Adrenal gland (tissue), 5 donors: ENCODE results near the gene TRRAP.

Experiments used
- POLR2A ChIP-seq, 2 donors: fragments of 450-650 bp; IDR thresholded peaks; one replicate each; pipeline ENCODE4 v1.6.1; 2017; ENCODE audit warnings: antibody characterized with exemption in 2 of 2, mild to moderate bottlenecking in 2 of 2, moderate library complexity in 1 of 2
- TF ChIP-seq, protein P1 (sequence below), 6 experiments: fragments of 450-650 bp in 4 of 6; fragments of 200-600 bp in 2 of 6; sonication (generic) in 1 of 6; IDR thresholded peaks; 1 replicate in 5 of 6; 2 replicates in 1 of 6; pipeline versions ENCODE4 v1.5.1 to v1.8.0; 2016 to 2021; ENCODE audit warnings: antibody characterized with exemption in 6 of 6, mild to moderate bottlenecking in 2 of 6, moderate library complexity in 1 of 6
- donor health status: DM: no; HTN: no; CAD: no.

DNA sequence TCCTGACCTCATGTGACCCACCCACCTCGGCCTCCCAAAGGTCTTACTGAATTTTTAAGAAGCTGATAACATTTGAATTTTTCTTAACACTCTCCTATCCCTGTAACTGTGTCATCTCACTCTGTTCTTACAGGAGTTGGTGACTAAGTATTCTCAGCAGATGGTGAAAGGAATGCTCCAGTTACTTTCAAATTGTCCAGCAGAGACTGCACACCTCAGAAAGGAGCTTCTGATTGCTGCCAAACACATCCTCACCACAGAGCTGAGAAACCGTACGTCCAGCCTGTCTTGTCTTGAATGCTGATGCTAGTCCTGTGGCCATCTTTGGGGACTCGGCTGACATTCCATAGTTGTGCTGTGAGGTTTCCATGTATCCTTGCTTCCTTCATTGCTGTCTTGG is 24.9 kb downstream of the TRRAP start:
- TF ChIP-seq, protein P1, sequence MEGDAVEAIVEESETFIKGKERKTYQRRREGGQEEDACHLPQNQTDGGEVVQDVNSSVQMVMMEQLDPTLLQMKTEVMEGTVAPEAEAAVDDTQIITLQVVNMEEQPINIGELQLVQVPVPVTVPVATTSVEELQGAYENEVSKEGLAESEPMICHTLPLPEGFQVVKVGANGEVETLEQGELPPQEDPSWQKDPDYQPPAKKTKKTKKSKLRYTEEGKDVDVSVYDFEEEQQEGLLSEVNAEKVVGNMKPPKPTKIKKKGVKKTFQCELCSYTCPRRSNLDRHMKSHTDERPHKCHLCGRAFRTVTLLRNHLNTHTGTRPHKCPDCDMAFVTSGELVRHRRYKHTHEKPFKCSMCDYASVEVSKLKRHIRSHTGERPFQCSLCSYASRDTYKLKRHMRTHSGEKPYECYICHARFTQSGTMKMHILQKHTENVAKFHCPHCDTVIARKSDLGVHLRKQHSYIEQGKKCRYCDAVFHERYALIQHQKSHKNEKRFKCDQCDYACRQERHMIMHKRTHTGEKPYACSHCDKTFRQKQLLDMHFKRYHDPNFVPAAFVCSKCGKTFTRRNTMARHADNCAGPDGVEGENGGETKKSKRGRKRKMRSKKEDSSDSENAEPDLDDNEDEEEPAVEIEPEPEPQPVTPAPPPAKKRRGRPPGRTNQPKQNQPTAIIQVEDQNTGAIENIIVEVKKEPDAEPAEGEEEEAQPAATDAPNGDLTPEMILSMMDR (IDR thresholded peaks at IDR 0.05) = no peak
- TF ChIP-seq POLR2A (IDR thresholded peaks at IDR 0.05) = no peak
